NCI-H187 treated with DMSO at 0.1 percent for 48 hours (cell line): ENCODE results near the gene KCNMB2.

Experiments
- DNase-seq: peaks from one replicate; lab custom pipeline; 2025; lab: John Stamatoyannopoulos, UW

The KCNMB2 gene

GRCh38 chr3:178754852-178755510, 218.7 kb downstream of the KCNMB2 start:
- DNase-seq, result no peak

GRCh38 chr3:178761024-178761423, 224.8 kb downstream of the KCNMB2 start:
- DNase-seq, result no peak

- DNase-seq, result no peak
Observed at GRCh38 chr3:178761461-178761860, 225.2 kb downstream of the KCNMB2 start.

GRCh38 chr3:178762385-178762784, 226.1 kb downstream of the KCNMB2 start:
- no peak for DNase-seq

GRCh38 chr3:178765472-178765871, 229.2 kb downstream of the KCNMB2 start:
- DNase-seq, result no peak

- DNase-seq, result no peak
Observed at GRCh38 chr3:178767581-178767980, 231.3 kb downstream of the KCNMB2 start.

GRCh38 chr3:178768072-178768864, 232.0 kb downstream of the KCNMB2 start:
- DNase-seq, result no peak

- DNase-seq, result no peak
Observed at GRCh38 chr3:178771511-178771910, 235.3 kb downstream of the KCNMB2 start.

GRCh38 chr3:178772746-178773145, 236.5 kb downstream of the KCNMB2 start:
- no peak for DNase-seq

- DNase-seq, result no peak
Observed at GRCh38 chr3:178773358-178773757, 237.1 kb downstream of the KCNMB2 start.

- DNase-seq, result no peak
Observed at GRCh38 chr3:178777718-178778411, 241.6 kb downstream of the KCNMB2 start.

- DNase-seq, result no peak
Observed at GRCh38 chr3:178778589-178778988, 242.4 kb downstream of the KCNMB2 start.

- DNase-seq, result no peak
Observed at GRCh38 chr3:178785961-178786360, 249.7 kb downstream of the KCNMB2 start.

- no peak for DNase-seq
Observed at GRCh38 chr3:178787960-178788359, 251.7 kb downstream of the KCNMB2 start.

GRCh38 chr3:178794711-178795110, 258.5 kb downstream of the KCNMB2 start:
- no peak for DNase-seq

- no peak for DNase-seq
Observed at GRCh38 chr3:178795349-178795748, 259.1 kb downstream of the KCNMB2 start.

- no peak for DNase-seq
Observed at GRCh38 chr3:178802259-178802658, 266.0 kb downstream of the KCNMB2 start.

- no peak for DNase-seq
Observed at GRCh38 chr3:178802993-178803693, 266.9 kb downstream of the KCNMB2 start.

- no peak for DNase-seq
Observed at GRCh38 chr3:178804606-178805005, 268.4 kb downstream of the KCNMB2 start.

- DNase-seq, result no peak
Observed at GRCh38 chr3:178805741-178806140, 269.5 kb downstream of the KCNMB2 start.

GRCh38 chr3:178806651-178807050, 270.4 kb downstream of the KCNMB2 start:
- DNase-seq, result no peak

- DNase-seq, result no peak
Observed at GRCh38 chr3:178807694-178808093, 271.5 kb downstream of the KCNMB2 start.
